Measurements from ENCODE around the gene CGB2. TPM values are rescaled to one million over a fixed set of nuclear protein-coding genes. Genes with fewer than 3 reads are reported as not detected.

CGB2 gene
- total RNA-seq, 1 donor: not detected

GRCh38 chr19:49009828-49010227 is 21.9 kb upstream of the CGB2 start:
- H3K4me3 ChIP-seq (ENCODE audit: low read depth, low read length): no peak overlapping the region
- TF ChIP-seq, protein P1, sequence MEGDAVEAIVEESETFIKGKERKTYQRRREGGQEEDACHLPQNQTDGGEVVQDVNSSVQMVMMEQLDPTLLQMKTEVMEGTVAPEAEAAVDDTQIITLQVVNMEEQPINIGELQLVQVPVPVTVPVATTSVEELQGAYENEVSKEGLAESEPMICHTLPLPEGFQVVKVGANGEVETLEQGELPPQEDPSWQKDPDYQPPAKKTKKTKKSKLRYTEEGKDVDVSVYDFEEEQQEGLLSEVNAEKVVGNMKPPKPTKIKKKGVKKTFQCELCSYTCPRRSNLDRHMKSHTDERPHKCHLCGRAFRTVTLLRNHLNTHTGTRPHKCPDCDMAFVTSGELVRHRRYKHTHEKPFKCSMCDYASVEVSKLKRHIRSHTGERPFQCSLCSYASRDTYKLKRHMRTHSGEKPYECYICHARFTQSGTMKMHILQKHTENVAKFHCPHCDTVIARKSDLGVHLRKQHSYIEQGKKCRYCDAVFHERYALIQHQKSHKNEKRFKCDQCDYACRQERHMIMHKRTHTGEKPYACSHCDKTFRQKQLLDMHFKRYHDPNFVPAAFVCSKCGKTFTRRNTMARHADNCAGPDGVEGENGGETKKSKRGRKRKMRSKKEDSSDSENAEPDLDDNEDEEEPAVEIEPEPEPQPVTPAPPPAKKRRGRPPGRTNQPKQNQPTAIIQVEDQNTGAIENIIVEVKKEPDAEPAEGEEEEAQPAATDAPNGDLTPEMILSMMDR (IDR thresholded peaks at IDR 0.05; ENCODE audit: insufficient read depth, low read depth, low read length): no peak
- no peak for DNase-seq (ENCODE audit: low read depth)

- TF ChIP-seq, protein P1 (IDR thresholded peaks at IDR 0.05; ENCODE audit: insufficient read depth, low read depth, low read length): no peak
- no peak overlapping the region for H3K4me3 ChIP-seq (ENCODE audit: low read depth, low read length)
- DNase-seq (ENCODE audit: low read depth): no peak
These were observed 21.2 kb upstream of the CGB2 start for GRCh38 chr19:49010453-49010852.

GRCh38 chr19:49011194-49011593 is 20.5 kb upstream of the CGB2 start:
- TF ChIP-seq, protein P1 (IDR thresholded peaks at IDR 0.05; ENCODE audit: insufficient read depth, low read depth, low read length): no peak
- DNase-seq (ENCODE audit: low read depth): no peak
- H3K4me3 ChIP-seq (ENCODE audit: low read depth, low read length): no peak overlapping the region

GRCh38 chr19:49014123-49014869 is 17.4 kb upstream of the CGB2 start:
- no peak overlapping the region for H3K4me3 ChIP-seq (ENCODE audit: low read depth, low read length)
- TF ChIP-seq, protein P1 (IDR thresholded peaks at IDR 0.05; ENCODE audit: insufficient read depth, low read depth, low read length): no peak
- no peak for DNase-seq (ENCODE audit: low read depth)

GRCh38 chr19:49014870-49015255 is 16.8 kb upstream of the CGB2 start:
- TF ChIP-seq, protein P1 (IDR thresholded peaks at IDR 0.05; ENCODE audit: insufficient read depth, low read depth, low read length): no peak
- no peak overlapping the region for H3K4me3 ChIP-seq (ENCODE audit: low read depth, low read length)
- DNase-seq (ENCODE audit: low read depth): no peak

DNA sequence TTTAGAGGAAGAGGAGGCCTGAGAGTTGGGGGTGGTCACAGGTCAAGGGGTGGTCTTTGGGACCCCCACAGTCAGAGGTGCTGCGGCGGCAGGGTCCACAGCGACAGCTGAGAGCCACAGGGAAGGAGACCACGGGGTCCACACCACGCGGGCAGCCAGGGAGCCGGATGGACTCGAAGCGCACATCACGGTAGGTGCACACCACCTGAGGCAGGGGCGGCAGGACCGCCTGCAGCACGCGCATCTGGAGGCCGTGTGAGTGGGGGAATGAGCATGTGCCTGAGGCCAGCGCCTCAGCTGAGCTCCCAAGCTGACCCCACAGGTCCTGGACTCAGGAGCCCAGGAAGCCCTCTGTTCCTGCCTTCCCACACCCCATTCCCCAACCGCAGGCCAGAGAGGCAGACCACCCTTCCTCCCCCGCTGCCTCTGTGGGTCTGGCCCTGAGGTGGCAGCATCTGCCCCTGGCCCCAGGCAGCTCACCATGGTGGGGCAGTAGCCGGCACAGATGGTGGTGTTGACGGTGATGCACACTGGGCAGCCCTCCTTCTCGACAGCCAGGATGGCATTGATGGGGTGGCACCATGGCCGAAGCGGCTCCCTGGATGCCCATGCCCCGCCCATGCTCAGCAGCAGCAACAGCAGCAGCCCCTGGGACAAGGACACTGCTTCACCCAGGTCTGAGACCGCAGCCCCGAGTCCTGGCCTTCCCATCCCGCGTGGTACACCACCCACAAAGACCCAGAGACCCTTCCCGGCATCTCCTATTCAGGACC is 15.4 kb upstream of the CGB2 start:
- TF ChIP-seq, protein P1 (IDR thresholded peaks at IDR 0.05; ENCODE audit: insufficient read depth, low read depth, low read length): no peak

More for the DNA sequence above, 15.4 kb upstream of the CGB2 start:
- DNase-seq (ENCODE audit: low read depth): no peak
- H3K4me3 ChIP-seq (ENCODE audit: low read depth, low read length): no peak overlapping the region
